GM19372 (cell line): ENCODE measurements around the gene STARD3.

Source experiments
- ATAC-seq: cut with Tn5 transposase; IDR thresholded peaks from one replicate; pipeline ENCODE4 v1.9.1; 2021; ENCODE audit warnings: mild to moderate bottlenecking, low read depth, moderate library complexity; ENCODE audit not compliant: unreplicated experiment

Gene STARD3

DNA sequence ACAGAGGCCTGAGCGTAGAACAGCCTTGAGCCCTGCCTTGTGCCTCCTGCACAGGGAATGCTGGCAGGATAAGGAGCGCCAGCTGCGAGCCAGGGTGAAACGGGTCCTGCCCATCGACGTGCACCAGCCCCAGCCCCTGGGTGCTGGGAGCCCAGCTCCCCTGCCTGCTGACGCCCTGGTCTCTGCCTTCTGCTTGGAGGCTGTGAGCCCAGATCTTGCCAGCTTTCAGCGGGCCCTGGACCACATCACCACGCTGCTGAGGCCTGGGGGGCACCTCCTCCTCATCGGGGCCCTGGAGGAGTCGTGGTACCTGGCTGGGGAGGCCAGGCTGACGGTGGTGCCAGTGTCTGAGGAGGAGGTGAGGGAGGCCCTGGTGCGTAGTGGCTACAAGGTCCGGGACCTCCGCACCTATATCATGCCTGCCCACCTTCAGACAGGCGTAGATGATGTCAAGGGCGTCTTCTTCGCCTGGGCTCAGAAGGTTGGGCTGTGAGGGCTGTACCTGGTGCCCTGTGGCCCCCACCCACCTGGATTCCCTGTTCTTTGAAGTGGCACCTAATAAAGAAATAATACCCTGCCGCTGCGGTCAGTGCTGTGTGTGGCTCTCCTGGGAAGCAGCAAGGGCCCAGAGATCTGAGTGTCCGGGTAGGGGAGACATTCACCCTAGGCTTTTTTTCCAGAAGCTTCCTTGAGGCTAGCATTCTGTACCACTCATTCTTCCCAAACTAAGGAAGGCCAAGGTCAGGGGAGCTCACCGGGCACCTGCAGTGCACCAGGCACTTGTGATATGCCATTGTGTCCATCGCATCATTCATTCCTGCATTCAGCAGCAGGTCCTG is 33.2 kb downstream of the STARD3 start:
- no peak for ATAC-seq

DNA sequence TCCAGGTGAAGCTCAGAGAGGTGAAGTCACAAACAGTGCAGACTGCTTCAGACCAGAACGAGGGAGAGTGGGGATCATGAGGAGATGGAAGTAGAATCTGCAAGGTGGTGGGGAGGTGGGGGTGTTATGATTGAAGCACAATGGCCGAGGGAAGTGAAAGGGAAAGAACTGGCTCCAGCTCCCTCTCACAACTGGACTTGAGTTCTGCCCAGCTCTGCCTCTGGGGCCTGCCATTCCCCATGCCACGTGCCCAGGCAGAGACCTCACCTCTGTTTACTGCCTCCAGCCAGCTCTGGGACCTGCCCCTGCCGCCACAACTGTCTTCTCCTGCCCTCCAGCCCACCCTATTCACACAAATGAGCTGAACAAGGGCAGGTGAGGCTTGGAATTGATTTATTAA is 33.8 kb downstream of the STARD3 start:
- ATAC-seq, result no peak

DNA sequence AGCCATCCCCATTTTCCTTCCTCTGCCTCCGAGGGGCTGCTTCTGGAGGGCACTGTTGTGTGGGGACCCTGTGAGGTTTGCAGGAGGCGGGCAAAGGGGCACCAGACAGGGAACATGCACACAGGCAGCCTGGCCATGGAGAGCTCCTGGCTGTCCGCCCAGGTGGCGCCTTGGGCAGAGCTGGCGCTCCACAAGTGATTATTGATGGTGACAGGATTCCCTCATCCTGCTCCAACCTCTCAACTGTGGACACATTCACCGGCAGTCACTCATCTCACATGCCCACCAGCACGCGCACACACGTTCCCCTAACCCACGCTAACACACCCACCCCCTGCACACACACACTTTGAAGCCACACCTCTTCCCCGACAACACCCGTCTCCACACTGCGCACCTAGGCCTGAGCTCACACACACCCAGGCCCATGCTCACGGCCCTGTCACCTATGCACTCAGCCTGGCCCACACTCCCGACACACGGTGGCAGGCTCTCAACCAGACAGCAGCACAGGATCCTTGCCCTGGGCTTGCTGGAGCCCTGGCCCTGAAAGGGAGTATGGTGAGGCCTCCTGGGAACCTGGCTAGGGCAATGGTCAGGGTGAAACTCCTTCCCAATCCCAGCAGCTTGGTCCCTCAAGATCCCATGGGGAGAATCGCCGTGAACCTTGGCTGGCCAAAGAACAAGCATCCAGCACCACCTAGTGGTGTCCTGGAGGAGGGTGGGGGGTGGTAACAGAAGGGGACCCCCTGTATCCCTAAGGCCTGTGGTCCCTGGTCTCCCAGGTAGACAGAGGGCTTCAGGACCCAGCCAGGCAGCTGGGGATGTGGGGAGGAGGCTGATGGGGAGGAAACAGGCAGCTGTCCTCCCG is 34.9 kb downstream of the STARD3 start:
- ATAC-seq, result no peak

DNA sequence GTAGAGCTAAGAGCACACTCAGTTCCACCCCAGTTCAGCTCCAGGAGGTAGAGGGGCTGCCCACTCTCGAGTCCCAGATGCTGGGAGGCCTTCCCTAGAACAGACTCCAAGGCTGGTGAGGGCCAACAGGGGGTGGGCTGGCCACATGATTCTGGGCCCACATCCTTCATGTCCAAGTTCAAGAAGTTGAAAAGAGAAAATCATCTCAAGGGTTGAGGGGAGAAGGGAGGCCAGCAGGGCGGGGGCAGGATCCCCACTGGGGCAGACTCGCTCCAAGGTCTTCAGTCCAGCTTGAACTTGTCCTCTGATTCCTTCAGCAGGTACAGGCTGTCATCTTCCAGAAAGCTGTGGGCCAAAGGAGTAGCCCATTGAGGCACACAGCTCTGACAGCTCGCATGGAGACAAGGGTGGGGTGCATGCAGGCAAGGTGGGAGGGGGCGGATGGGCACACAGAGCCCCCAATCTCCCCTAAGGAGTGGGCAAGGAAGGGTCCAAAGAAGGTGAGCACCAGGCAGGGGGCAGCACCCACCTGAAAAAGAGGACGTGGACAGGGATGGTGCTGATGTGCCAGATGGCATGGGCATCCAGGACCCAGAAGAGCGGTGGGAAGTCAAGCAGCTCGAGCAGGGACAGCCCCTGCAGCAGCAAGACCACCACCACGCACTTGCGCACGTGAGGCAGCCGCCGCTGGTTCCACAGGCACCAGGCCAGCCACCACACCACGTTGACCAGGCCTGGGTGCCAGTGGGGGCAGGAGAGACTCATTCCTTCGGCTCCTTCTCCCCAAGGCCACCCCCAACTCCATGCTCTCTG is 35.8 kb downstream of the STARD3 start:
- no peak for ATAC-seq

DNA sequence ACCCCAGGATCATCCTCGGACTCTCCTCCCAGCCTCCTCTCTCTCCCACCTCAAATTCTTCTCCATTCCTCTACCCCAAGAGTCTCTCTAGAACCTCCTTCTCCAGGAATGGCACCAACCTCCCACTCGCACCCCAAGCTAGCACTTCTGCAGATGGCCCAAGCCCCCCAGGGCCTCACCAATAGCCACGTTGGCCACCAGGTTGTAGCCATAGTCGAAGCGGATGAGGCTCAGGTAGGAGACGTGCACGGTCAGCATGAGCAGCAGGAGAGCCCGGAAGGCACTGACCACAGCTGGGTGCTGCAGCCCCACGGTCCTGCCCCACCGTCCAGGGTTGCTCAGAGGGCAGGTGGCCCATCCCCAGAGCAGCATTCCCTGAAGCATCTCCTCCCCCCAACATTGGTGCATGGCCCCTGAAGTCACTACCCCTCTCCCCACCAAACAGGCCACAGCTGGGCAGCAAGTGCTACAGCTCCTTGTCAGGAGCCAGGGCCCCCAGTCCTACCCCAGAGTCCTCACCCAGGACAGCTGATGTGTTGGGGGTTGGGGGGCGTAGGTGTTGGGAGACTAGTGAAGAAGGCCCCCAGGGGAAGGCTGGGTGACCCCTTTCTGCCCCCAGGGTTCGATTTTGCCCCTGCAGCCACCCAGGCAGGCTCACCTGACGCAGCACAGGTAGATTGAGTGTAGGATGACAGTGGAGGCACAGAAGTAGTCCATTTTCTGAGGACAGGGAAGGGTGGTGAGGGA is 36.6 kb downstream of the STARD3 start:
- ATAC-seq, result no peak

DNA sequence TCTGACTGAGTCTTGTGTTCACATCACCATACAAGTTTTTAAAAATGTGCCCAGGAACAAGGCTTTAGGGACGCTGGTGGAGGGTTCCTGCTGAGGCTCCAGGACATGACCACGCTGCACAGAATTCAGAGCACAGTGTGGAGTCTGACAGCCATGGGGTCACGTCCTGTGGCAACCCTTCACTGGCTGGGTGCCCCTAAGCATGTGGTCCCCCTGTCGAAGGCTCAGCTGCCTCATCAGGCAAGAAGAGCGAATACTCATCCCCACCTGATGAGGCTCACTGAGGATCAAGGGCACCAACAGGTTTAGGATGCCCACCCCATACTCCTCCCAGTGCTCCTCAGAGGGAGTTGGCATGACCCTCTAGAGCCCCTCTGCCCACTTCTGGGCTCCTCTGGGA is 37.2 kb downstream of the STARD3 start:
- ATAC-seq, result no peak

DNA sequence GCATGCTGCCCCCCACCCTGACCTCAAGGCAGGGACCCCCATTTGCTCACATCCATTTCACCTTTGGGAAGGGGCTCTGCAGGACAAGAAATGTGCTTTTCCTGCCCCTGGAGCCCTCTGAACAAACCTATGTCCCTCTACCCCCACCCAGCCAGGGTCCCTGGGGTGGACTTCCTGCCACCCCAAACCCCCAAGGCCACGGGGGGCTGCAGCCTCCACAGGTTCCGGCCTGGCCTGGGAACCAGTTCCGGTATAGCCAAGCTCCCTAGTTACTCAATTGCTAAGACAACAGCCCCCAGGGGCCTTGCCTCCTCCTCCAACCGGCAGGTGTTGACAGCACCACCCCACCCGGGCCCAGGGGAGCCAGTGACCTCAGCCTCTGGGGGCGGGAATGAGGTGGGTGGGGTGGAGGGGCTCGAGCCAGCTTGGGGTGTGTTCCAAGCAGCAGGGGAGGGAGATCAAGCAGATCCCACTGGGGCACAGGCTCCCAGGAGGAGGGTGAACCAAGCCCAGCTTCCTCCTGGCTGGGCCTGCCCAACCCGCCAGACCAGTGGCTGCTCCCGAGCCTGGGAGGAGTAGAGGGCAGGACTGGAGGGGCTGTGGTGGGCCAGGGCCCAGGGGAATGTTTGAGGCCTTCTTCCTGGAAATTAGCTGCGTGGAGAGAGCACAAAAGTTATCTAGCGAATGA is 37.9 kb downstream of the STARD3 start:
- ATAC-seq, result no peak

DNA sequence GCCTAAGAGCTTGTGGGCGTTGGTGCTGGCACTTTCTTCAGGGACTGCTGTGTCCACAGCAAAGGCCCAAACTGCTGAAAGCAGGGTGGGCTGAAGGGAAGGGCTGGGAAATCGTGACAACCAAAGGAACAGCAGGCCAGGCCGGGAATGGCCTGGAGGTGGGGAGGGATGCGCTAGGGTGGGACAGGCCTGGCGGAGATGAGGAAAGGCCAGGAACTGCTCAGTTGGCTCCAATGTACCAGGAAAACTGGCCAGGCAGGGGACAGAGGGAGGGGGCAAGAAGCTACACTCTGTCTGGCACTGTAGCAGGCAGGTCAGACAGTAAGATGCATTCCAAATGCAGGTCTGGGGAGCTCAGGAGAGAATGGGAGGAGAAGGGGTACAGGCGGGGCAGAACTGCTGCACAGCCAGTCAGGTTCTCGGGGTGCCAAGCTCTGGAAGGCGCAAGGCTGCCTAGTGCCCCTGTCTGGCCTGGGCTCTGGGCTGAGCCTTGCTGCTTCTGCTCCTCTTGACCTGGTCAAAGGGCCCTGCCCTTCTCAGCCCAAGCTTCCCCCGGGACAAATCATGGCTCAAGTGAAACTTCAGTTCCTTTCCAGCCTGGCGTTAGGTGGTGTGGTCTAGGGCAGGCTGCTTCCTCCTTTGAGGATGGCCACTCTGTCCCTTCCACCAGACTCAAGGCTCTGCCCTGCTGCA is 38.6 kb downstream of the STARD3 start:
- no peak for ATAC-seq

DNA sequence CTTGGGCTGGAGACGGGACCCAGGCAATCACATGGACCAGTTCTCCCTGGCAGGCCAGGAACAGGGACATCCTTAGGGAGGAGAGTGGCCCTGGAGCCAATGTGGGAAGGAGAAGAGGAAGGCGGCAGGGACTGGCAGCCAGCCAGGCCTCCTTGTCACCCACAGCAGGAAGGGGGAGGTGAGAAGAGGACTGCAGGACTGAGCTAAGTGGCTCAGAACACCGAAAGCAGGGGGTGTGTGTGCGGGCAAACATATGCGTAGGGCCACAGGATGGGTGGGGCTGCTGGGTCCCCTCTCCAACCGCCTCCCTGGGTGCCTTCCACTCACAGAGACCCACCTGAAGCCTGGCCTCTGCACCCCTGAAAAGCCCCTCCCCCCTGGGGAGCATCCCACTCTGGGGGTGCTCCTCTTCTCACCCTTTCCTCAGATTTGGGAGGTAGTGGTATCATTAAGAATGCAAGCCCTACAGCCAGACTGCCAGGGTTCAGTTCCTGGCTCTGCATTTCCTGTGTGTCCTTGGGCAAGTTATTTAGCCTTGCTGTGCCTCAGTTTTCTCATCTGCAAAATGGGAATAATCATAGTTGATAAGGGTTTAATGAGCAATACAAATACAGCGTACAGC is 39.4 kb downstream of the STARD3 start:
- ATAC-seq, result no peak

DNA sequence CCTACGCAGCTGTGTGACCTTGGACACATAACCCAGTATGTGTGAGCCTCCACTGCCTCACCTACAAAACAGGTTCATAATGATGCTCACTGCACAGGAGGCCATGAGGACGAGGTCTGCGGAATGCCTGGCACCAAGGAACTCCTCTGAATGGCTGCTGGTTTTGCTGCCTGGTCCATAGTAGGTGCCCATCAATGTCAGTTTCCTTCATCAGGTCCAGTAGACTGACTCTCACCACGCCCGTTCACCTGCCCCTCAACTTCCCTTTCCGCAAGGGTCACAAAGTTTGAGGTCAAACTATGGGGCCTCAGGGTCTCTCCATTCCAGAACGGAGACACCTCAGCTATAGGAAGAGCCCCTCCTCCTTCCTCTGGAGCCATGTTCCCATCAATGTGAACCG is 40.1 kb downstream of the STARD3 start:
- no peak for ATAC-seq

DNA sequence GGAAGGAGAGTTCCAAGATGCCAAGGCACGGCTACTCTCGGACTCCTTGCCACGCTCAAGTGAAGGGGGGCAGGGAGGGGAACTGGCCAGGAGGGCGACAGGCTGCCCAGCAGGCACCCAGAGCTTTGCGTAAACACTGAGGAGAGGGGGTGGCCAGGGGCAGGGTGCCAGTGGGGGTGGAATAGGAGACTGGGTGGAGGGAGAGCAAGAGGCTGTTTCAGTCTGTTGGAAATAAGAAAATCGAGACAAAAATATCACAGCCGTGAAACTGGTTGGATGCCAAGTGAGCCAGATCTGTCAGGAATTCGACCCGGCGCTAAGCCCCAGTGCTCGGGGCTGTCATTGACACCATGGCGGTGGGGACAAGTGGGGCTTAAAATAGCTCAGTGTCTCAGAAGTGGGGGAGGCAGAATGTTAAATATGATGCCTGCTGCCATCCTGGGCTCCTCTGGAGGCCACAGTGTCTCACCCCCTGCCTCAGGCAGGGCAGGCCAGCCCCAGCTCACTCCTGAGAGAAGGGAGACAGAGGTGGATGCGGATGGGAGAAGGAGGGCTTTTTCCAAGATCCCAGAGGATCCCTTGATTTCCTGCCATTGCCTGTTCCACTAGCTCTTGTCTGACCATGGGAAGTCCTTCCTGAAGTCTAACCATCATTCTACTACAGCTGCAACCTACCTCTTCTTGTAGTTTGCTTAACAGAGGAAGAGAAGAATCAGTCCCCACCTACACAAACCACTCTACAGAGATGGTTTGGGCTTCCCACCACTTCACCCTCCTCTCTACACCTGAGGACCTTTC is 40.8 kb downstream of the STARD3 start:
- ATAC-seq, result no peak

DNA sequence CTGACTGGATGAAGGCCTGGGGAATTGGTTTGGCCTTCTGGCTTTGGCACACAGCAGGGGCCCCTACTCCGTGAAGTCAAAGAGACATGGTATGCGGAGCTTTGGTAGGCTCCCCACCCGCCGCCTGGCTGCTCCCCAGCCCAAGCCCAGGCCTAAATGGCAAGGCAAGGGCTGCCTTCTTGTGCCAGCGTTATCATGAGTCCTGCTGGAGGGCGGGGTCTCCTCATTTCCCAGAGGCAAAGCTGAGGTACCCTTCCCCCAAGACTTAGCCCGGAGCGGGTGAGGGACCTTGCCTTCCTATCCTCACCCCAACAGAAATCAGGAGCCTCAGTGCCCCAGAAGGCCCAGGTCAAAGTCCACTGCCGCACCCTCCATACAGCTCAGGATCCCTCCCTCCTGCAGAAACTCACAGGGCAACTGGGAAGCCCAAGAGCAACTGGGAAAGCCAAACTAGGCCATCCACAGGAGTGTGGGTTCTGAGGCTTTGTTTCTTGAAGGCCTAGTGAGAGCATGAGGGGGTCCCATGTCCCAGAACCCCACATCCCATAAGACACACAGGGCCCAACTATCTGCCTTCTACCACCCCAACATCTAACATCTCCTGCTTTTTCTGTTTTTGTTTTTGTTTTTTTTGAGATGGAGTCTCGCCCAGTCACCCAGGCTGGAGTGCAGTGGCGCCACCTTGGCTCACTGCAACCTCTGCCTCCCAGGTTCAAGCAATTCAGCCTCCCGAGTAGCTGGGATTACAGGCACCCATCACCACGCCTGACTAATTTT is 41.6 kb downstream of the STARD3 start:
- no peak for ATAC-seq

DNA sequence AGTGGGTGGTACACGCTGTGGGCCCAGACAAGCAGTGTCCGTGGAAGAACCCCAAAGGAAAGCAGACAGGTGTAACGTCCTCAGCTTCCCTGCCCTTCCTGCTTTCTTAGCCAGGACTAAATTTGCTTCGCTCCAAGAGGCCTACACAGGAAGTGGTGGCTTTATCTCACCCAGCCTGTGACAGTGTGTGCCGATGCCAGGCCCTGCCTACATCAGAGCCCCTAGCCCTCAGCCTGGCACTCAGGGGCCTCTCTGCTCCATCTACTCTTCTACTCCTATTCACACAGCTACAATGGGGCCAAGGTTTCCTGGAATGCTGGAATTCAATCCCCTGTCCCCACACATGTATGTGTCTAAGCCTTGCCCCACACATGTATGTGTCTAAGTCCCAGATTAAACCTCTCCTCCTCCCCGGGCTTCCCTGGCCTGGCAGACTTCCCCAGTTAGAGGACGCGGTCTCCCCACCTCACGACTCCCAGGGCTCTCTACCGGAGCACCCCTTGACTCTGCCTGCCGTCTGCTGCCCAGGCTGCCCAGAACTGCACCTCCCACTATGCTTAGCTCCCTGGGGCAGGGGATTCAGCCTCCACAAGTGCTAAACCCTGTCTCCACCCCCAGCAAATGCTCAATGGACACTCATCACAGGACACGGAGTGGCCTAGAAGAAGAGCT is 42.7 kb downstream of the STARD3 start:
- no peak for ATAC-seq

DNA sequence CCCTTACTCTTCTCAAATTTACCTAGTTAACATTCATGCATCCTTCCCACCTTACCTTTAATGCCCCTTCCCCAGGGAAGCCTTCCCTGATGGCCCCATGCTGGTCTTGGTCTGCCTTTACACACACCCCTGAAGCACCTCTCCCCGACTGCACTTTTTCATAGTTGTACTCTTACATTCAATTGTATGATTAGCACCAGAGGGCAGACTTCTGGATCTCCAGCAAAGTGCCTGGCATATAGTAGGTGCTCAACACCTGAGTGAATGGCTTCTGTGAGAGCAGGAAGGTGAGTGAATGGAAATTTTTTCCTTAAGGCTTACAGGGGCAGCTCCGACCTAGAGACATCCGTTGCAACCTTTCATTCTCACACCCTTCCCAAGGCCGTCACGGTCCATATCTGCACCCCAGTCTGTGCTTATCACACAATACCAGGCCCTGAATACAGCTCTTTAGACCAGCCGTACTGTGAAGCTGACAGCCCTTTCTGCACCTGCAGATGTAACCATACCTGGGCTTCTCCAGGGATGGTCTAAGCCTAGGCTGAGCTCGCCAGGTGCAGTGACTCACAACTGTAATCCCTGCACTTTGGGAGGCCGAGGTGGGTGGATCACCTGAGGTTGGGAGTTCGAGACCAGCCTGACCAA is 46.5 kb downstream of the STARD3 start:
- ATAC-seq, result no peak

DNA sequence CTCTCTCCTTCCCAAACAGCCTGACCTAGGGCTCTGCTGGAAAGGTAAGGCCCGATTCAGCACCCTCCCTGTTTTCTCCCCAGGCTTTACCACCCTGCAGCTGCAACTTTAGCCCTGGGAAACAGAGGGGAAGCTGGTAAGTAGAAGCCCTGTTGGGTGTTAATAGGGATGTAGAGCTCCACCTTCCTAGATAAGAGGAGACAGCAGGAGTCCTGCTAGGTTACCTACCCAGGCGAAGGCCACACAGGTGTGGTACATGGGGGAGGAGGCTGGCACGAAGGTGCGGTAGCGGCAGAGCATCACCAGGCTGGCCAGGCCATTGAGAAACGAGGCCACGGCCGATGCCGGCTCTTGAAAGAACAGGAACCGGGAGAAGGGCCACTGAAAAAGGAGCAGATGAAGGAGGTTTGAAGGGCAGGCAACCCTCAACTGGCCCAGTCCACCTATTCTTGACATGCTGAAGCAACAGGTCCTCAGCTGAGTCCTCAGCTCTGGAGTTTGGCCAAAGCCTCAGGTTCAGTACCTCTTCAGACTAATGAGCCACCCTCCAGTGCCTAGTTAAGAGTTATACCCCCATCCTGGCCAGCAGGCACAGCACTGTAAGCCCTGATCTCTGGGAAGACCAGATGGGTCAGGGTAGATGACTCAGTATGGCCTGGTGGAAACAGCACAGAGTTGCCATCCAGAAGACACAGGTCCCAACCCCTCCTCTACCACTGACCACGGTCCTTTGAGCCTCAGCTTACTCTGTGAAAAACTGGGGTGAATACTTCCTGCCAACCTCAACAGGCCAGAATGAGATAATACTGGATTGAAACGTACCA is 47.6 kb downstream of the STARD3 start:
- no peak for ATAC-seq
